HepG2 (cell line): Measurements from ENCODE around the gene ZKSCAN2. TPM values are rescaled to one million over a fixed set of nuclear protein-coding genes. Genes with fewer than 3 reads are reported as not detected.

Source experiments
- FOXK1 ChIP-seq: sonication (generic); formaldehyde crosslinking; IDR thresholded peaks from 2 replicates; pipeline ENCODE4 v1.4.0; 2020; ENCODE audit warnings: low read depth, missing genetic modification reagents, borderline replicate concordance
- HDAC1 ChIP-seq: sonication (generic); formaldehyde crosslinking; IDR thresholded peaks from 2 replicates; pipeline ENCODE4 v1.5.1; 2020; ENCODE audit warnings: mild to moderate bottlenecking, missing genetic modification reagents
- MAZ ChIP-seq, 2 experiments: sonication (generic) in 1 of 2; formaldehyde crosslinking in 1 of 2; IDR thresholded peaks; 2 replicates each; pipeline versions ENCODE4 v1.5.0 to v1.6.1; 2012 to 2020; ENCODE audit warnings: low read depth in 2 of 2, mild to moderate bottlenecking in 2 of 2, borderline replicate concordance in 1 of 2, improper control_type of control experiment in 1 of 2, low read length in 1 of 2, missing genetic modification reagents in 1 of 2, moderate library complexity in 1 of 2
- MIER2 ChIP-seq: IDR thresholded peaks from 2 replicates; pipeline ENCODE4 v1.6.1; 2016; ENCODE audit warnings: missing biosample characterization, missing genetic modification reagents
- MIER3 ChIP-seq: IDR thresholded peaks from 2 replicates; pipeline ENCODE4 v1.6.1; 2016; ENCODE audit warnings: missing compliant biosample characterization, borderline replicate concordance
- NCOA2 ChIP-seq: sonication (generic); formaldehyde crosslinking; IDR thresholded peaks from 2 replicates; pipeline ENCODE4 v1.8.0; 2022; ENCODE audit warnings: inconsistent platforms
- NPAS2 ChIP-seq: sonication (generic); formaldehyde crosslinking; IDR thresholded peaks from 2 replicates; pipeline ENCODE4 v1.8.0; 2022; ENCODE audit warnings: mild to moderate bottlenecking, missing genetic modification reagents, borderline replicate concordance
- RFXAP ChIP-seq: sonication (generic); formaldehyde crosslinking; IDR thresholded peaks from 2 replicates; pipeline ENCODE4 v1.4.0; 2020; ENCODE audit warnings: missing genetic modification reagents, borderline replicate concordance
- SMYD3 ChIP-seq: sonication (generic); formaldehyde crosslinking; IDR thresholded peaks from 2 replicates; pipeline ENCODE4 v1.8.1; 2023; ENCODE audit warnings: mild to moderate bottlenecking, missing genetic modification reagents
- SP1 ChIP-seq, 2 experiments: fragments of 450-650 bp in 1 of 2; sonication (generic) in 1 of 2; formaldehyde crosslinking in 1 of 2; IDR thresholded peaks; 2 replicates each; pipeline versions ENCODE4 v1.4.0 to v1.6.1; 2016 to 2020; ENCODE audit warnings: missing genetic modification reagents in 1 of 2
- ZBTB10 ChIP-seq: sonication (generic); formaldehyde crosslinking; IDR thresholded peaks from 2 replicates; pipeline ENCODE4 v1.4.0; 2020; ENCODE audit warnings: missing genetic modification reagents, borderline replicate concordance
- ZNF33A ChIP-seq: sonication (generic); formaldehyde crosslinking; IDR thresholded peaks from 2 replicates; pipeline ENCODE4 v1.5.1; 2020; ENCODE audit warnings: missing genetic modification reagents, mild to moderate bottlenecking, moderate library complexity, borderline replicate concordance
- ZNF629 ChIP-seq: sonication (generic); formaldehyde crosslinking; conservative IDR thresholded peaks from 2 replicates; pipeline ENCODE4 v1.5.0; 2020; ENCODE audit warnings: missing genetic modification reagents
- ZNF724P ChIP-seq: sonication (generic); formaldehyde crosslinking; IDR thresholded peaks from 2 replicates; pipeline ENCODE4 v1.8.0; 2022; ENCODE audit warnings: missing genetic modification reagents, borderline replicate concordance
- ZNF83 ChIP-seq: sonication (generic); formaldehyde crosslinking; IDR thresholded peaks from 2 replicates; pipeline ENCODE4 v1.4.0; 2020; ENCODE audit warnings: missing genetic modification reagents, mild to moderate bottlenecking, borderline replicate concordance
- ZSCAN9 ChIP-seq: IDR thresholded peaks from 2 replicates; pipeline ENCODE4 v1.6.1; 2016; ENCODE audit warnings: borderline replicate concordance
- polyA plus RNA-seq, 8 experiments: library from polyadenylated mRNA; depleted of rRNA in 3 of 8; stranded (reverse) in 7 of 8; unstranded in 1 of 8; fragments of >200 nt; fragmentation: Illumina TruSeq in 4 of 8; extraction: Trizol in 4 of 8; gene quantifications; 2 replicates each; pipeline versions ENCODE4 v1.2.1 to v1.2.3, GENCODE V29; 2011 to 2016; ENCODE audit warnings: low read depth in 4 of 8, missing spikeins in 1 of 8, mixed read lengths in 1 of 8; ENCODE audit not compliant: insufficient read depth in 1 of 8
- total RNA-seq, 5 experiments: library from RNA; depleted of rRNA; stranded (reverse); fragments of >200 nt; fragmentation: Illumina TruSeq; extraction: Trizol; gene quantifications; 2 replicates each; pipeline ENCODE4 v1.2.3, GENCODE V29; 2016; ENCODE audit warnings: low read depth in 1 of 5
- TF ChIP-seq, protein P1 (sequence below): sonication (generic); formaldehyde crosslinking; IDR thresholded peaks from 2 replicates; pipeline ENCODE4 v1.4.0; 2020; ENCODE audit warnings: missing genetic modification reagents, borderline replicate concordance
- TF ChIP-seq, protein P2 (sequence below): sonication (generic); formaldehyde crosslinking; IDR thresholded peaks from 2 replicates; pipeline ENCODE4 v1.4.0; 2020; ENCODE audit warnings: low read depth, mild to moderate bottlenecking, missing genetic modification reagents
- TF ChIP-seq, protein P3 (sequence below): sonication (generic); formaldehyde crosslinking; IDR thresholded peaks from 2 replicates; pipeline ENCODE4 v1.8.1; 2023; ENCODE audit warnings: mild to moderate bottlenecking, missing genetic modification reagents

The ZKSCAN2 gene
- total and polyA plus RNA-seq, 2 of the 13 experiments (the other 11 are each of a cell fraction or from before 2014, with no cell fraction given), result 4.2 to 11.1 TPM

DNA sequence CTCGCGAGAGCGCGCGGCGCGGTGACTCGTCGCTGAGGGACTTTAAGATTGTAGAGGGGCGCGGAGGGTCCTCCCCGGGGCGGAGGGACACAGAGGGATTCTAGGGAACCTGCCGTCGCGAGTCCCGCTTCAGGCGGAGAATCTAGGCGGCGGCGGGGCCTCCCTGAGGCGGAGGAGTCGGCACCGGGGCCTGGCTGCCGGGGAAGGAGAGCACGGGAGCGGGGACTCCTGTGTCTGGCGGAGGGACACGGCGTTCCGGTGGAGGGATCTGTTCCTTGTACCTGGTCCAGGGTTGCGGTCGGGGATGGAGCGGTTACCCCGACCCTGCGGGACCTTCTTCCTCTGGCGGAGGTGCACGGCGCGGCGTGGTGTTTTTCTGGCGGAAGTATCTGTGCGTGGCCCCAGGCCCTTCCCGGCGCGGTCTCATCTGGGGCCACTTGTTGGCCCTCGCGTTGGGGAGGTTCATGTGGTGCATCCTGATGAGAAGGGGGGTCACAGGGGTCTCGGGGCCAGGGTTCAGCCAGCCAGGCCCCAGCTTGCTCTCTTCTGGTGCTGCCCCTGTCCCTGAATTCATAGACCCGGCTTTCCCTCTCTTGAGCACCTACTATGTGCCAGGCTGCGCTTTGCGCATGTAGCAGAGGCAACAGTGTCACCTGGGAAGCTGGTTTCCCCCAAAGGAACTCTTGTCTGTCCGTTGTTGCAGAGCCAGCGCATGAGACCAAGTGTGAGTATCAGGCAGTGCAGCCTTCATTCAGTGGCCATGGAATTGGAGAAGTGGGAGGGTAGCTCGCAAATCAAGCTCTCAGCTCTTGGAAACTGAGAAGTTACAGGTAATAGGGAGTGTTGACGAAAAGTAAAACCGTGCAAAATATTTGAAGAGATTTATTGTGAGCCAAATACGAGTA is 563 bp upstream of the ZKSCAN2 start (continued):
- TF ChIP-seq RFXAP (CRISPR knock-in tag) (peak; percentile 80; the same call in 1 of the 2 replicates), NCOA2 (CRISPR knock-in tag) (peak; percentile 72), FOXK1 (peak; percentile 94), ZBTB10 (peak; percentile 98), ZSCAN9 (CRISPR knock-in tag) (peak; percentile 79), SMYD3 (peak; percentile 93), ZNF629 (peak; percentile 60; the same call in 1 of the 2 replicates), NPAS2 (CRISPR knock-in tag) (0 out of 2 replicates have a peak, but pooled peaks have one; percentile 12), MIER3 (peak; percentile 95; the same call in 1 of the 2 replicates), SP1 (IDR thresholded peaks at IDR 0.05) (peak; percentile 59; the same call in 1 of the 2 replicates), SP1 (CRISPR knock-in tag; IDR thresholded peaks at IDR 0.05) (peak; percentile 48; the same call in 1 of the 2 replicates), ZNF33A (CRISPR knock-in tag) (no peak), MAZ (IDR thresholded peaks at IDR 0.05; ENCODE audit: borderline replicate concordance, low read depth, low read length) (peak; percentile 92; the same call in 1 of the 2 replicates), MAZ (CRISPR knock-in tag; IDR thresholded peaks at IDR 0.05; ENCODE audit: low read depth) (peak; percentile 26), MIER2 (CRISPR knock-in tag) (peak; percentile 87), ZNF724P (CRISPR knock-in tag) (no peak), HDAC1 (CRISPR knock-in tag) (peak; percentile 84), ZNF83 (no peak; the same call in 1 of the 2 replicates)
- TF ChIP-seq, protein P1, sequence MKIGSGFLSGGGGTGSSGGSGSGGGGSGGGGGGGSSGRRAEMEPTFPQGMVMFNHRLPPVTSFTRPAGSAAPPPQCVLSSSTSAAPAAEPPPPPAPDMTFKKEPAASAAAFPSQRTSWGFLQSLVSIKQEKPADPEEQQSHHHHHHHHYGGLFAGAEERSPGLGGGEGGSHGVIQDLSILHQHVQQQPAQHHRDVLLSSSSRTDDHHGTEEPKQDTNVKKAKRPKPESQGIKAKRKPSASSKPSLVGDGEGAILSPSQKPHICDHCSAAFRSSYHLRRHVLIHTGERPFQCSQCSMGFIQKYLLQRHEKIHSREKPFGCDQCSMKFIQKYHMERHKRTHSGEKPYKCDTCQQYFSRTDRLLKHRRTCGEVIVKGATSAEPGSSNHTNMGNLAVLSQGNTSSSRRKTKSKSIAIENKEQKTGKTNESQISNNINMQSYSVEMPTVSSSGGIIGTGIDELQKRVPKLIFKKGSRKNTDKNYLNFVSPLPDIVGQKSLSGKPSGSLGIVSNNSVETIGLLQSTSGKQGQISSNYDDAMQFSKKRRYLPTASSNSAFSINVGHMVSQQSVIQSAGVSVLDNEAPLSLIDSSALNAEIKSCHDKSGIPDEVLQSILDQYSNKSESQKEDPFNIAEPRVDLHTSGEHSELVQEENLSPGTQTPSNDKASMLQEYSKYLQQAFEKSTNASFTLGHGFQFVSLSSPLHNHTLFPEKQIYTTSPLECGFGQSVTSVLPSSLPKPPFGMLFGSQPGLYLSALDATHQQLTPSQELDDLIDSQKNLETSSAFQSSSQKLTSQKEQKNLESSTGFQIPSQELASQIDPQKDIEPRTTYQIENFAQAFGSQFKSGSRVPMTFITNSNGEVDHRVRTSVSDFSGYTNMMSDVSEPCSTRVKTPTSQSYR (CRISPR knock-in tag), result peak; percentile 64
- TF ChIP-seq, protein P2, sequence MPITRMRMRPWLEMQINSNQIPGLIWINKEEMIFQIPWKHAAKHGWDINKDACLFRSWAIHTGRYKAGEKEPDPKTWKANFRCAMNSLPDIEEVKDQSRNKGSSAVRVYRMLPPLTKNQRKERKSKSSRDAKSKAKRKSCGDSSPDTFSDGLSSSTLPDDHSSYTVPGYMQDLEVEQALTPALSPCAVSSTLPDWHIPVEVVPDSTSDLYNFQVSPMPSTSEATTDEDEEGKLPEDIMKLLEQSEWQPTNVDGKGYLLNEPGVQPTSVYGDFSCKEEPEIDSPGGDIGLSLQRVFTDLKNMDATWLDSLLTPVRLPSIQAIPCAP (CRISPR knock-in tag), result no peak
- TF ChIP-seq, protein P3, sequence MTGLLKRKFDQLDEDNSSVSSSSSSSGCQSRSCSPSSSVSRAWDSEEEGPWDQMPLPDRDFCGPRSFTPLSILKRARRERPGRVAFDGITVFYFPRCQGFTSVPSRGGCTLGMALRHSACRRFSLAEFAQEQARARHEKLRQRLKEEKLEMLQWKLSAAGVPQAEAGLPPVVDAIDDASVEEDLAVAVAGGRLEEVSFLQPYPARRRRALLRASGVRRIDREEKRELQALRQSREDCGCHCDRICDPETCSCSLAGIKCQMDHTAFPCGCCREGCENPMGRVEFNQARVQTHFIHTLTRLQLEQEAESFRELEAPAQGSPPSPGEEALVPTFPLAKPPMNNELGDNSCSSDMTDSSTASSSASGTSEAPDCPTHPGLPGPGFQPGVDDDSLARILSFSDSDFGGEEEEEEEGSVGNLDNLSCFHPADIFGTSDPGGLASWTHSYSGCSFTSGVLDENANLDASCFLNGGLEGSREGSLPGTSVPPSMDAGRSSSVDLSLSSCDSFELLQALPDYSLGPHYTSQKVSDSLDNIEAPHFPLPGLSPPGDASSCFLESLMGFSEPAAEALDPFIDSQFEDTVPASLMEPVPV (CRISPR knock-in tag), result peak; percentile 85
